ENCODE results near the gene DDX1.
"Not testable (repeated sequence)": the region's sequence is repeated elsewhere in the genome, so short reads cannot be mapped to it uniquely, and the experiment has no call there.

Gene DDX1

DNA sequence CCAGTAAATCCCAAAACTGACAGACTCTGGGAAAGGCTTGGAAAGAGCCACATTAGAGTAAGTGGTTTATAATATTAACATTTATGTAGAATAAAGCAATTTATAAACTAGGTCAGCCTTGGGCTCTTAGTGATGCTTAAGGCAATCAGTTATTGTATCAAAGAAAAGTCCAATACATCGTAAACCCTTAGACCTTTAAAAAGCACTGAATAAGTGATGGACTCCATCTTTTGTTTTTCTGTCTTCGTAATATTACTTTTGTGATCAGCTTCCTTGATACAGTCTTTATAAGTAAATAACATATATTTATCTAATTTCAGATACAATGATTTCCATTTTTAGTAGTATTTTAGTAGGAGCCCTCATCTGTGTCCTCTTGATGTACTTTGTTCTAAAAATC is 28.7 kb downstream of the DDX1 start:
- no peak for TF ChIP-seq CTCF (IDR thresholded peaks at IDR 0.05; ENCODE audit: low read depth, low read length)
- H3K9me3 ChIP-seq = no peaks in the 10 kb centered on the region
- no peak overlapping the region for H3K4me3 ChIP-seq (ENCODE audit: low read depth, low read length)
- H3K27me3 ChIP-seq = no peaks in the 10 kb centered on the region
- H3K4me1 ChIP-seq = no peaks in the 10 kb centered on the region
- peaks cover 97% of the 10 kb centered on the region for H3K36me3 ChIP-seq
- DNase-seq = no peak

GRCh38 chr2:15620857-15621471 is 29.3 kb downstream of the DDX1 start:
- Histone ChIP-seq H3K4me3 (ENCODE audit: low read depth, low read length) (no peak overlapping the region), H3K36me3 (peaks cover 95% of the 10 kb centered on the region), H3K27me3 (no peaks in the 10 kb centered on the region), H3K9me3 (no peaks in the 10 kb centered on the region), H3K4me1 (no peaks in the 10 kb centered on the region)
- no peak for TF ChIP-seq CTCF (IDR thresholded peaks at IDR 0.05; ENCODE audit: low read depth, low read length)
- DNase-seq = no peak

DNA sequence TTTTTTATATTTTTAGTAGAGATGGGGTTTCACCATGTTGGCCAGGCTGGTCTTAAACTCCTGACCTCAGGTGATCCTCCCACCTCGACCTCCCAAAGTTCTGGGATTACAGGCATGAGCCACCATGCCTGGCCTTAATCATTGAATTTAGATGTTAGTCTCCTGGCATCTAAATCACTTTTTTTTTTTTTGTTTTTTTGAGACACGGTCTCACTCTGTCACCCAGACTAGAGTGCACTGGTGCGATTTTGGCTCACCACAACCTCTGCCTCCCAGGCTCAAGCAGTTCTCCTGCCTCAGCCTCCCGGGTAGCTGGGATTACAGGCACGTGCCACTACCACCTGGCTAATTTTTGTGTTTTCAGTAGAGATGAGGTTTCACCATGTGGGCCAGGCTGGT is 29.8 kb downstream of the DDX1 start:
- H3K9me3 ChIP-seq; H3K4me1 ChIP-seq; H3K4me3 ChIP-seq (ENCODE audit: low read depth, low read length); H3K27me3 ChIP-seq; DNase-seq: not testable (repeated sequence)
- peaks cover 95% of the 10 kb centered on the region for H3K36me3 ChIP-seq

GRCh38 chr2:15622214-15622613 is 30.5 kb downstream of the DDX1 start:
- Histone ChIP-seq H3K4me3 (ENCODE audit: low read depth, low read length) (no peak overlapping the region), H3K4me1 (no peaks in the 10 kb centered on the region), H3K36me3 (peaks cover 93% of the 10 kb centered on the region), H3K9me3 (no peaks in the 10 kb centered on the region), H3K27me3 (no peaks in the 10 kb centered on the region)
- no peak for DNase-seq
- TF ChIP-seq CTCF (IDR thresholded peaks at IDR 0.05; ENCODE audit: low read depth, low read length) = no peak

GRCh38 chr2:15622614-15623480 is 31.2 kb downstream of the DDX1 start:
- peaks cover 93% of the 10 kb centered on the region for H3K36me3 ChIP-seq
- no peak for DNase-seq
- no peaks in the 10 kb centered on the region for H3K9me3 ChIP-seq
- no peaks in the 10 kb centered on the region for H3K4me1 ChIP-seq
- H3K4me3 ChIP-seq (ENCODE audit: low read depth, low read length) = no peak overlapping the region
- TF ChIP-seq CTCF (IDR thresholded peaks at IDR 0.05; ENCODE audit: low read depth, low read length) = no peak
- no peaks in the 10 kb centered on the region for H3K27me3 ChIP-seq

GRCh38 chr2:15623481-15623796 is 31.8 kb downstream of the DDX1 start:
- peaks cover 93% of the 10 kb centered on the region for H3K36me3 ChIP-seq
- H3K9me3 ChIP-seq = no peaks in the 10 kb centered on the region
- H3K4me3 ChIP-seq (ENCODE audit: low read depth, low read length) = no peak overlapping the region
- no peaks in the 10 kb centered on the region for H3K4me1 ChIP-seq
- H3K27me3 ChIP-seq = no peaks in the 10 kb centered on the region
- no peak for DNase-seq
- TF ChIP-seq CTCF (IDR thresholded peaks at IDR 0.05; ENCODE audit: low read depth, low read length) = no peak
